HEK293T (cell line): ENCODE results near the gene SCUBE2.

Source experiments
- ARNT ChIP-seq: fragments of 450-650 bp; IDR thresholded peaks from 2 replicates; pipeline ENCODE4 v1.6.1; 2017; ENCODE audit warnings: mild to moderate bottlenecking
- BHLHE40 ChIP-seq: fragments of 450-650 bp; IDR thresholded peaks from 2 replicates; pipeline ENCODE4 v1.6.1; 2016; ENCODE audit warnings: mild to moderate bottlenecking, moderate library complexity, borderline replicate concordance
- FOXA1 ChIP-seq: fragments of 450-650 bp; IDR thresholded peaks from 2 replicates; pipeline ENCODE4 v1.6.1; 2016; ENCODE audit warnings: mild to moderate bottlenecking
- LEF1 ChIP-seq: fragments of 450-650 bp; IDR thresholded peaks from 2 replicates; pipeline ENCODE4 v1.6.1; 2017; ENCODE audit warnings: mild to moderate bottlenecking, borderline replicate concordance
- NFRKB ChIP-seq: fragments of 450-650 bp; IDR thresholded peaks from 2 replicates; pipeline ENCODE4 v1.6.1; 2016; ENCODE audit warnings: mild to moderate bottlenecking, moderate library complexity
- TARDBP ChIP-seq: fragments of 450-650 bp; IDR thresholded peaks from 2 replicates; pipeline ENCODE4 v1.6.1; 2016
- TF ChIP-seq, protein P1 (sequence below): fragments of 450-650 bp; IDR thresholded peaks from 2 replicates; pipeline ENCODE4 v1.6.1; 2016

DNA sequence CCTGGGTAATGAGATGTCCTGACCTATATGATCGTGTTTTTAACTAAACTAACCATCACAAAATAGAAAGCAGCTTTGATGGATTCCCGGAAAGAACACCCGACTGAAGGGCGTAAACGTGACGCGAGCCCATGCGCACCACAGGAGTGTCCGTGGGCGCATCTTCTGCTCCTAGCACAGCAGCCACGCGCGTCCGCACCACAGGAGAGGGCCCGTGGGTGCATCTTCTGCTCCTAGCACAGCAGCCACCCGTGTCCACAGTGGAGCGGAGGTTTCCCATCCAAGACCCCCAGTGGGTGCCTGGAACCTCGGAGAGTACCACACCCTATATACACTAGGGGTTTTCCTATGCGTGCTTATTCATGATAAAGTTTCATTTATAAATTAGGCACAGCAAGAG lies 51.5 kb downstream of the SCUBE2 start:
- no peak for TF ChIP-seq BHLHE40
- no peak for TF ChIP-seq LEF1
- TF ChIP-seq TARDBP, result no peak
- TF ChIP-seq NFRKB, result no peak
- TF ChIP-seq FOXA1, result no peak
- TF ChIP-seq, protein P1, sequence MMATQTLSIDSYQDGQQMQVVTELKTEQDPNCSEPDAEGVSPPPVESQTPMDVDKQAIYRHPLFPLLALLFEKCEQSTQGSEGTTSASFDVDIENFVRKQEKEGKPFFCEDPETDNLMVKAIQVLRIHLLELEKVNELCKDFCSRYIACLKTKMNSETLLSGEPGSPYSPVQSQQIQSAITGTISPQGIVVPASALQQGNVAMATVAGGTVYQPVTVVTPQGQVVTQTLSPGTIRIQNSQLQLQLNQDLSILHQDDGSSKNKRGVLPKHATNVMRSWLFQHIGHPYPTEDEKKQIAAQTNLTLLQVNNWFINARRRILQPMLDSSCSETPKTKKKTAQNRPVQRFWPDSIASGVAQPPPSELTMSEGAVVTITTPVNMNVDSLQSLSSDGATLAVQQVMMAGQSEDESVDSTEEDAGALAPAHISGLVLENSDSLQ, result no peak
- TF ChIP-seq ARNT, result no peak
